Neural cell (in vitro differentiated cells): ENCODE results near the gene LPCAT3. TPM values are rescaled to one million over a fixed set of nuclear protein-coding genes. Genes with fewer than 3 reads are reported as not detected.

Experiments used
- H2AFZ ChIP-seq: fragments of 200-600, 300-800 bp; sonication (generic), shearing (Covaris generic); 2 replicates; pipeline ENCODE4 v1.6.0; 2014; ENCODE audit warnings: low read depth, mild to moderate bottlenecking, antibody characterized with exemption, low read length, moderate library complexity
- H3F3A ChIP-seq: fragments of 200-600 bp; shearing (Covaris generic); 2 replicates; pipeline ENCODE4 v1.6.1; 2016; ENCODE audit warnings: mild to moderate bottlenecking, moderate library complexity, mixed read lengths, antibody characterized with exemption, low read length; ENCODE audit not compliant: insufficient read depth, poor library complexity, severe bottlenecking
- H3K27ac ChIP-seq: fragments of 200-600, 300-800 bp; sonication (generic), shearing (Covaris generic); 2 replicates; pipeline ENCODE4 v1.5.1; 2014; ENCODE audit warnings: mild to moderate bottlenecking, low read length, moderate library complexity
- H3K27me3 ChIP-seq: fragments of 300-800, 200-600 bp; sonication (generic), shearing (Covaris generic); 2 replicates; pipeline ENCODE4 v1.6.0; 2014; ENCODE audit warnings: mild to moderate bottlenecking, low read depth, low read length, moderate library complexity; ENCODE audit not compliant: insufficient read depth
- H3K36me3 ChIP-seq: fragments of 300-800, 200-600 bp; sonication (generic), shearing (Covaris generic); 2 replicates; pipeline ENCODE4 v1.5.1; 2014; ENCODE audit warnings: mild to moderate bottlenecking, antibody characterized with exemption, low read length, moderate library complexity; ENCODE audit not compliant: insufficient read depth
- H3K4me2 ChIP-seq: fragments of 300-800, 200-600 bp; sonication (generic), shearing (Covaris generic); 2 replicates; pipeline ENCODE4 v1.6.0; 2014; ENCODE audit warnings: mild to moderate bottlenecking, low read length
- H3K4me3 ChIP-seq: fragments of 300-800, 200-600 bp; sonication (generic), shearing (Covaris generic); 2 replicates; pipeline ENCODE4 v1.5.1; 2014; ENCODE audit warnings: mild to moderate bottlenecking, low read length, moderate library complexity
- H3K79me2 ChIP-seq: fragments of 200-600 bp; shearing (Covaris generic); replicated peaks from 2 replicates; pipeline ENCODE4 v1.6.0; 2014; ENCODE audit warnings: mild to moderate bottlenecking, low read length, moderate library complexity; ENCODE audit not compliant: insufficient read depth
- H3K9ac ChIP-seq: fragments of 300-800, 200-600 bp; sonication (generic), shearing (Covaris generic); 2 replicates; pipeline ENCODE4 v1.6.1; 2016; ENCODE audit warnings: mild to moderate bottlenecking, low read length, mixed read lengths
- H3K9me2 ChIP-seq: fragments of 200-600 bp; shearing (Covaris generic); 2 replicates; pipeline ENCODE4 v1.6.1; 2016; ENCODE audit warnings: mild to moderate bottlenecking, low read length, mixed read lengths; ENCODE audit not compliant: insufficient read depth
- H3K9me3 ChIP-seq: fragments of 200-600, 300-800 bp; sonication (generic), shearing (Covaris generic); 2 replicates; pipeline ENCODE4 v1.6.1; 2016; ENCODE audit warnings: mild to moderate bottlenecking, mixed run types, low read length, moderate library complexity, mixed read lengths
- H4K20me1 ChIP-seq: fragments of 200-600 bp; shearing (Covaris generic); 2 replicates; pipeline ENCODE4 v1.6.1; 2016; ENCODE audit warnings: mild to moderate bottlenecking, mixed run types; ENCODE audit not compliant: insufficient read depth
- CTCF ChIP-seq: fragments of 450-650 bp; IDR thresholded peaks from 2 replicates; pipeline ENCODE4 v1.5.1; 2014; ENCODE audit warnings: antibody characterized with exemption, mild to moderate bottlenecking, moderate library complexity; ENCODE audit not compliant: poor library complexity, severe bottlenecking
- EP300 ChIP-seq: fragments of 450-650 bp; conservative IDR thresholded peaks from 2 replicates; pipeline ENCODE4 v1.6.1; 2014; ENCODE audit warnings: antibody characterized with exemption, mild to moderate bottlenecking, moderate library complexity; ENCODE audit not compliant: poor library complexity, severe bottlenecking
- EZH2 ChIP-seq: fragments of 200-600, 300-800 bp; shearing (Covaris generic), sonication (generic); IDR thresholded peaks from 2 replicates; pipeline ENCODE4 v1.6.1; 2014; ENCODE audit warnings: antibody characterized with exemption, low read length, borderline replicate concordance, mild to moderate bottlenecking; ENCODE audit not compliant: insufficient read depth, poor library complexity, severe bottlenecking
- MXI1 ChIP-seq: fragments of 450-650 bp; conservative IDR thresholded peaks from 2 replicates; pipeline ENCODE4 v1.6.1; 2014; ENCODE audit warnings: antibody characterized with exemption, mild to moderate bottlenecking; ENCODE audit not compliant: poor library complexity, severe bottlenecking
- POLR2AphosphoS5 ChIP-seq: IDR thresholded peaks from 2 replicates; pipeline ENCODE4 v1.6.1; 2012
- RAD21 ChIP-seq: fragments of 450-650 bp; conservative IDR thresholded peaks from 2 replicates; pipeline ENCODE4 v1.6.1; 2014; ENCODE audit warnings: antibody characterized with exemption, mild to moderate bottlenecking, moderate library complexity
- REST ChIP-seq: IDR thresholded peaks from 2 replicates; pipeline ENCODE4 v1.6.1; 2012; ENCODE audit warnings: borderline replicate concordance
- SMC3 ChIP-seq: fragments of 450-650 bp; conservative IDR thresholded peaks from 2 replicates; pipeline ENCODE4 v1.6.1; 2014; ENCODE audit warnings: antibody characterized with exemption, mild to moderate bottlenecking, moderate library complexity; ENCODE audit not compliant: poor library complexity
- TAF1 ChIP-seq: IDR thresholded peaks from 2 replicates; pipeline ENCODE4 v1.6.1; 2012; ENCODE audit warnings: low read depth
- polyA plus RNA-seq: library from polyadenylated mRNA; depleted of rRNA; stranded (reverse); fragments of >200 nt; gene quantifications from 2 replicates; pipeline ENCODE4 v1.2.3, GENCODE V29; 2014

The LPCAT3 gene
- polyA plus RNA-seq, 1 donor from 2014 or later = 14.4 TPM

GRCh38 chr12:7026854-7027253 is 8.6 kb upstream of the LPCAT3 start:
- no peak overlapping the region for H2AFZ ChIP-seq
- H3F3A ChIP-seq = no peaks in the 10 kb centered on the region
- H3K27me3 ChIP-seq = no peaks in the 10 kb centered on the region
- no peak overlapping the region for H3K4me2 ChIP-seq
- no peaks in the 10 kb centered on the region for H3K9me2 ChIP-seq
- H3K27ac ChIP-seq = no peak overlapping the region
- no peaks in the 10 kb centered on the region for H3K9me3 ChIP-seq
- H4K20me1 ChIP-seq = no peaks in the 10 kb centered on the region
- no peaks in the 10 kb centered on the region for H3K79me2 ChIP-seq
- H3K36me3 ChIP-seq = no peaks in the 10 kb centered on the region
- no peak overlapping the region for H3K4me3 ChIP-seq
- H3K9ac ChIP-seq = no peak overlapping the region
- TF ChIP-seq TAF1 = no peak
- no peak for TF ChIP-seq POLR2AphosphoS5
- TF ChIP-seq RAD21 = no peak
- TF ChIP-seq EZH2 = no peak
- no peak for TF ChIP-seq MXI1
- no peak for TF ChIP-seq EP300
- TF ChIP-seq REST = no peak
- no peak for TF ChIP-seq CTCF
- TF ChIP-seq SMC3 = no peak

- TF ChIP-seq POLR2AphosphoS5 = no peak
- TF ChIP-seq RAD21 = no peak
- TF ChIP-seq MXI1 = no peak
- TF ChIP-seq SMC3 = no peak
- TF ChIP-seq EZH2 = no peak
- TF ChIP-seq CTCF = no peak
- no peak for TF ChIP-seq REST
- TF ChIP-seq TAF1 = no peak
- no peak for TF ChIP-seq EP300
- H3K36me3 ChIP-seq = no peaks in the 10 kb centered on the region
- H3K27ac ChIP-seq = no peak overlapping the region
- no peaks in the 10 kb centered on the region for H3K9me2 ChIP-seq
- no peak overlapping the region for H3K4me3 ChIP-seq
- no peaks in the 10 kb centered on the region for H3F3A ChIP-seq
- H3K79me2 ChIP-seq = no peaks in the 10 kb centered on the region
- no peak overlapping the region for H2AFZ ChIP-seq
- no peaks in the 10 kb centered on the region for H3K27me3 ChIP-seq
- H3K9ac ChIP-seq = no peak overlapping the region
- H3K4me2 ChIP-seq = no peak overlapping the region
- no peaks in the 10 kb centered on the region for H4K20me1 ChIP-seq
- H3K9me3 ChIP-seq = no peaks in the 10 kb centered on the region
Measured at GRCh38 chr12:7023114-7023513, 4.8 kb upstream of the LPCAT3 start.
